CD4-positive, alpha-beta T cell treated with Interleukin-12 subunit alpha and Interleukin-12 subunit beta, for 1 hour (primary cell): ENCODE measurements around the gene ELMO2.

Experiments used
- DNase-seq: peaks from one replicate; pipeline ENCODE4 v3.0.0-alpha.2; 2020

The ELMO2 gene

DNA sequence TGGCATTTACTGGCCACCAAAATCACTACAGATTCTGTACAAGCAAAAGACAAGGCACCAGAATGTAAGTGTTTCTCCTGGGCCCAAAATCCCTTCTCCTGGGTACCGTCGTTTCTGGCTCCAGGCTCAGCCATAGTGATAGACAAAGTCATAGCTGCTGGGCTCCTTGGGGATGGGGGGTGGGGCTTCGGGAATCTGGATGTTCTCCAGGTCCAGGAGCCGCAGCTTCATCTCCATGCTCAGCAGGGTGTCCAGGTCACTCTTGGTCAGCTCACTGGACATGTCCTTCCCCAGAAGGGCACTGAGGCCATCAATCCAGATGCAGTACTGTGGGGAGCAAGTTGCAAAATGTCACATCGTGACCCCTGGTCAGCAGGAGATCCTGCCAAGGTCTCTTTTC, 39.2 kb downstream of the ELMO2 start:
- DNase-seq = no peak

DNA sequence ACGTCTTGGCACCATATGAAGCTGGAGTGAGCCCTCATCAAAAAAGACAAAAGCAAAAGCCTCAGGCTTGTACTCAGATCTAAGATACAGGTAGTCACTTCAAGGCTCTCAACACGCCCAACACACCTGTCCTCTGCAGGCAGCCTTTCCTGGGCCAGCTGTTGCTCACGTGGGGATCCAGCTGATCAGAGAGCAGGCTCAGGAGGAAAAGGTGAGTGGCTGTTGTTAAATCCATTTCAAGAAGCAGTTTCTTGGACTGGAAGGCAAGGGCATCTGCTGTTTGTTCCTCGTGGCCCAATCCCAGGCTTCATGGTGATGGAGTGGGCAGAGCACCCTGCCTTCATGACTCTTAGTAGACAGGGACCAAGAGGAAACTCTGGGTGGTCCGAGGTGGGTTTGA, 39.6 kb downstream of the ELMO2 start:
- DNase-seq = no peak

GRCh38 chr20:46365487-46366220, 40.8 kb downstream of the ELMO2 start:
- DNase-seq = peak; percentile 40

- no peak for DNase-seq
These were observed 41.5 kb downstream of the ELMO2 start for GRCh38 chr20:46364670-46365486.

GRCh38 chr20:46363874-46364669, 42.3 kb downstream of the ELMO2 start:
- peak; percentile 89 for DNase-seq

- DNase-seq = no peak
These were observed 43.2 kb downstream of the ELMO2 start for GRCh38 chr20:46362921-46363867.

- no peak for DNase-seq
These were observed 44.6 kb downstream of the ELMO2 start for GRCh38 chr20:46361811-46362210.

DNA sequence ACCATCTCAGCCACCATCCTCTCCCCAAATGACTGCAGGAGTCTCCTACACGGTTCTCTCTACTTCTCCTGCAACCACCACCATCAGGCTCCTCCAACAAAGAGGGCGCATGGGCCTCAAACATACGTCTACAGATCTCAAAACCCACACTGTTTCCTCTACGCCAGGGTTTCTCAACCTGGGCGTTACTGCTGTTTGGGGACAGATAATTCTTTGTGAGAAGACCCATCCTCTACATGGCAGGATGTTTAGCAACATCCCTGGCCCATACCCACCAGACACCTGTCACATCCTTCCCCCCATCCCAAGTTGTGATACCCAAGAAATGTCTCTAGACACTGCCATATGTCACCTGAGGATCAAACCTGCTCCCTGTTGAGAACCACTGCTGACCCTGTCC, 45.0 kb downstream of the ELMO2 start:
- peak; percentile 55 for DNase-seq

GRCh38 chr20:46359233-46359751, 47.1 kb downstream of the ELMO2 start:
- DNase-seq = no peak

DNA sequence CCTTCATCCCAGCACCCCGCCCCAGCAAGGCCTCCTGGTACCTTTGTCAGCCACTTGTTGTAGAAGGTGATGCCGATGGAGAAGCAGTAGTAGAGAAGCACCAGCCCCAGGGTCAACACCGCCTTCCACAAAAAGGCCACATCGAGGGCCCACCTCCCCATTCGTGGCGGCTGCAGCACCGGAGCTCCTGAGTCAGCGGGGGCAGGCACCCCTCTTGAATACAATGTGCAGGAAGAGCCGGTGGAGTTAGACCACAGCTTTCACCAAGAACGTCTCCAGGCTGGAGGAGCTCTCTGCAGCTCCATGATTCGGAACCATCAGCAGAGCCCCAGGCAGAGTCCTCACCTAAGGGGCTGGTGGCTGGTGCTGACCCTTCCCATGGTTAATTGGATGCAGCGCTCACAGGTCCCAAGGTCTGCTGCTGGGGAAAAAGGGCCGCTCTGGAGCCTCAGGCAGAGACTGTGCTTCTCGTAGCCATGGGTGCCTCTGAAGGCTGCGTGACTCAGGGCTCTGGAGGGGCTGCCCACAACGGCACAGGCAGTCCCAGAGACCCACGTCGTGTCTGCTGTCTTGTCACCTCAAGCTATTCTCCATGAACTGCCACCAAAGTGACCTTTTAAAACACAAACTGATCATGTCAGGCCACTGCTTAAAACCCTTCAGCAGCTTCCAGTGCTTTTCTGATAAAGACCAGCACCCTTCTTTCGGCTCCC, 47.9 kb downstream of the ELMO2 start:
- no peak for DNase-seq

DNA sequence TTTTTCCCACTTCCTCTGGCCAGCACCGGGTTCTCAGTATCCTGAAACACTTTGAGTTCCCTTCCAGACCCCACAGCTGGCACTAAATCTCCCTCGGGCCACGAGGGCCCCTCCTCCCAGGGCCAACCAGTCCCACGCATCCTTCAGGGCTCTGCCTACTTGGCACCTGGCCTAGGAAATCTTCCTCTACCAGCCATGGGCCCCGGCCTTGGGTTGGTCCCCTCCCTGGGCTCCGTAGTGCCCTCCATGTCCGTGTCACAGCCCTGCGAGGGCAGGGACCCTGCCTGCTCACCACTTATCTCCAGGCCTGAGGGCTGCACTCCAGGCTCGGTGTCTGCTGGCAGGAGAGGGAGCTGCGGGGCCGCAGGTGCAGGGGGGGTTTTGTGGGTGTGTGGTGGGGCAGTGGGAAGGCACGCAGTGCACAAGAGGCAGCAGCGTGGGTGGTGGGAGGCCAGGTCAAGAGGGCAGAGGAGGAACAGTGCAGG, 49.3 kb downstream of the ELMO2 start:
- no peak for DNase-seq

DNA sequence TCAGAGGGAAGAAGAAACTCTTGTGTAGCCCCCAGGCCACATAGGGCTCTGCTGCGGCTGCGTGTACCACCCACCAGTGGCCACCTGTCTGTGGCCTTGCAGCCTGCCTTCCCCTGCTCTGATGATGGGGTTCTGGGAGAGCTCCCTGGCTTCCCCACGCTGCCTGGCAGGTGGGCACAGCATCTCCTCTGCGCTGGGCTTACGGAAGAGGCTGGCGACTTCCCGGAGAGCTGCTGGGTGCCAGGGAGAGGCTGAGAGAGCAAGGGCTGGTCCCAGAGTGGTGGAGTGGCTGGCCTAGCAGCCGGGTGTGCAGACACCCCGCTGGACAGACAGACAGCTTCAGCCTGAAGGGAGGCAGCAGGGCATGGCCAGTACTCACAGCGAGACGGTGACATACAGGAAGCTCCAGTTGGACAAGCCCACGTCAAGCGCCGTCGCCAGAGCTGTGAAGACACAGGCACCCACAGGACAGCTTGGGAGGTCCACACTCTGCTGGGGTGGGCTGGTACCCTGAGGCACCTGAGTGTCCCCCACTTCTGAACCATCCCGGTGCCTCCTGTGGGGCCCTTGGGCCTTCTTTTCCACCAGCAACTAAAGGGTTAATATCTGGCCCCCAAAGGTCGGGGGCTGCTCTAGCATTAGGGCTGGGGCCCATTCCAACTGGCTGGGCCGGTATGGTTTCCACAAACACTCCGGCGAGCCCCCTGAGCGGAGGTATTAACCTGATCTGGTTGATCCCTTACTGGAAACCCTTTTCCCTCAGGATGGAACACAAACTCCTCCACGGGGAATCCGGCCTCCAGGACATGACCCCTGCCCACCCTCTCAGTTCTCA, 50.0 kb downstream of the ELMO2 start:
- DNase-seq = no peak

GRCh38 chr20:46355778-46356177, 50.6 kb downstream of the ELMO2 start:
- DNase-seq = no peak

GRCh38 chr20:46354920-46355654, 51.3 kb downstream of the ELMO2 start:
- DNase-seq = no peak

DNA sequence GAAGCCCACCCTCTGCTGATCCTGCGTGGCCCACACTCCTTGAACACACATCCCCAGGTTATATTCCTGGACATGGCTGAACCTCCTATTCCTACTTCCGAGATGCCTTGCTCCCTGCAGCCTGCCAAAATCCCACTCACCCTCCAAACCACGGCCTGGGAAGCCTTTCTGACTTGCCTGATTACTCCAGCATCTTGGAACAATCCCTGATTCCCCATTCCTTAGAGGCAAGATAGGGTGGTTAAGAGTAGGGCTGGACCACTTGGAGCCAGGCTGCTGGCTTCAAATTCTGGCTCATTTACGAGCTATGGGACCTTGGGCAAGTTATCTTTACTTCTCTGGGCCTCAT, 52.2 kb downstream of the ELMO2 start:
- DNase-seq = no peak

- DNase-seq = no peak
These were observed 52.8 kb downstream of the ELMO2 start for GRCh38 chr20:46353500-46354206.

DNA sequence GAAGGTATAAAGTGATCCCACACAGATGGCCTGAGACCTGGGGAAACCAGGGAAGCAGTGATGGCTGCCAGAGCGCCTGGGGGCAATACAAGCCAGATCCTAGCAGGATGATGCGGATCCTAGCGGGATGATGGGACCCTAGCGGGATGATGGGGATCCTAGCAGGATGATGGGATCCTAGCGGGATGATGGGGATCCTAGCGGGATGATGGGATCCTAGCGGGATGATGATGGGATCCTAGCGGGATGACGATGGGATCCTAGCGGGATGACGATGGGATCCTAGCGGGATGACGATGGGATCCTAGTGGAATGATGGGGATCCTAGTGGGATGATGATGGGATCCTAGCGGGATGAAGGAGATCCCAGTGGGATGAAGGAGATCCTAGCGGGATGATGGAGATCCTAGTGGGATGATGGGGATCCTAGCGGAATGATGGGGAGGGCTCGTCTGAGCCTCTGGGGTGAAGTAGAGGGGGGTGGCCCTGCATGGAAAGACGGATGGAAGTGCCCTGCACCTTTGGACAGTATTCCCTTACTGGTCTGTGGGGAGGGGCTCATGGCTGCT, 54.0 kb downstream of the ELMO2 start:
- no peak for DNase-seq

DNA sequence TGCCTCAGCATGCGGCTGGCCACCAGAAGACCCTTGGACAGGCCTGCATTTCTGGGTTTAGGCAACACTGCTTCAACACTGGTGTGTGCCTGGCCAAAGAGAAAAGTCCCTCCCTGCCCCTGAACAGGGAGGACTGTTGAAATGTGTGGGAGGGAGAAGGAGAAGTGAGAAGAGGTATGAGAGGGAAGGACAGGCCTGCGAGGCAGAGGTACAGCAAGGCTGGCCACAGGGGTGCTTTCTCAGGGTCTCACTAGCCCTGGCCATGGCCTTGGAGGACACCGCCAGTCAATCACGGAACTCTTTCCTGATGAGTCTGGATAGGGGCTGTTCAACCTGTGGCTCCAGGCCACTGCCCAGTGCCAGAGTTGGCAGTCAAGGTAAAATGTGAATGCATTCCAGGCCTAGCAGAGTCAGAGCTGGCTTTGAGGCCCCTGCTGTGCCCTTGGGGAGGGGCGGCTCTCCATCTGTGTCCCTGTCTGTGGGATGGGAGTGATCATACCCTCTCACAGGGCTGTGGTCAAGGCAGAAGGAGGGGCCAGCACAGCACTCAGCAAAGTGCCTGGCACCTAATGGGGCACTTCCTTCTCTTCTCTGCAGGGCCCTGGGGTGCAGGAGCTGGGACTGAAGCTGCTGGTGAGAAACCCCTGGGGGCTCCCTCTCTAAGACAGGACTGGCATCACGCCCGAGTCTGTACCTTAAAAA, 54.9 kb downstream of the ELMO2 start:
- DNase-seq = no peak
